ENCODE data around the gene RPRD2. TPM values are rescaled to one million over a fixed set of nuclear protein-coding genes. Genes with fewer than 3 reads are reported as not detected.
A peak's percentile ranks its signal among the peaks of the same experiment; 100 is the strongest.

RPRD2 gene
- total RNA-seq, 2 experiments from 2014 or later: 27.1 to 27.9 TPM

DNA sequence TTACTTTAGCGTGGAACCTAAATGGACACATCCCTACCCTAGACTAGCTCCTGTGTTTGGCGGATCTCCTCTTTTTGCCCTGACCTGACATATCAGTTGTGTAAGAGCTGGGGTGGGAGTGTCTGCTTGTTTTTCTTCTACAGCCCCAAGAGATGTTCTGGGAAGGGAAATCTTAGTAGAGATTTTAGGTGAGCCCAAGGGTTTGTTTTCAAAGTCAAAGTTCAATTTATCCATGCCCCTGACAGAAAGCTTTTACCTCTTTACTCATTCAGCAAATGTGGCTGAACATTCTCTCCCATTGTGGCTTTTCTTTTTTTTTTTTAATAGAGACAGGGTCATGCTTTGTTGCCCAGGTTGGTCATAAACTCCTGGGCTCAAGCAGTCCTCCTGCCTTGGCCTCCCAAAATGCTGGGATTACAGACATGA lies 116.0 kb downstream of the RPRD2 start:
- no peak for ATAC-seq (ENCODE audit: poor library complexity)
- ChIA-PET CTCF (no interaction called here), POLR2A (no interaction called here)
- intact Hi-C loops (cut with DNase I, micrococcal nuclease): no loop called here
- no peak overlapping the region for H3K27ac Mint-ChIP-seq
- H3K27ac ChIP-seq (ENCODE audit: low read depth in 1 of 2, low read length in 2 of 2): no peak overlapping the region
- H3K27me3 ChIP-seq (ENCODE audit: control insufficient read depth in 1 of 2, insufficient read depth in 2 of 2, low read length in 2 of 2): no peaks in the 10 kb centered on the region
- no peak for DNase-seq
- TF ChIP-seq, protein P1, sequence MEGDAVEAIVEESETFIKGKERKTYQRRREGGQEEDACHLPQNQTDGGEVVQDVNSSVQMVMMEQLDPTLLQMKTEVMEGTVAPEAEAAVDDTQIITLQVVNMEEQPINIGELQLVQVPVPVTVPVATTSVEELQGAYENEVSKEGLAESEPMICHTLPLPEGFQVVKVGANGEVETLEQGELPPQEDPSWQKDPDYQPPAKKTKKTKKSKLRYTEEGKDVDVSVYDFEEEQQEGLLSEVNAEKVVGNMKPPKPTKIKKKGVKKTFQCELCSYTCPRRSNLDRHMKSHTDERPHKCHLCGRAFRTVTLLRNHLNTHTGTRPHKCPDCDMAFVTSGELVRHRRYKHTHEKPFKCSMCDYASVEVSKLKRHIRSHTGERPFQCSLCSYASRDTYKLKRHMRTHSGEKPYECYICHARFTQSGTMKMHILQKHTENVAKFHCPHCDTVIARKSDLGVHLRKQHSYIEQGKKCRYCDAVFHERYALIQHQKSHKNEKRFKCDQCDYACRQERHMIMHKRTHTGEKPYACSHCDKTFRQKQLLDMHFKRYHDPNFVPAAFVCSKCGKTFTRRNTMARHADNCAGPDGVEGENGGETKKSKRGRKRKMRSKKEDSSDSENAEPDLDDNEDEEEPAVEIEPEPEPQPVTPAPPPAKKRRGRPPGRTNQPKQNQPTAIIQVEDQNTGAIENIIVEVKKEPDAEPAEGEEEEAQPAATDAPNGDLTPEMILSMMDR (IDR thresholded peaks at IDR 0.05): no peak
- no peaks in the 10 kb centered on the region for H3K4me1 ChIP-seq (ENCODE audit: insufficient read depth, low read length)
- H3K4me1 Mint-ChIP-seq (ENCODE audit: low read depth): peaks cover 16% of the 10 kb centered on the region
- no peak overlapping the region for H3K4me3 ChIP-seq (ENCODE audit: low read length)
- no peaks in the 10 kb centered on the region for H3K36me3 ChIP-seq (ENCODE audit: insufficient read depth, low read length)
- no peaks in the 10 kb centered on the region for H3K27me3 Mint-ChIP-seq
- no peak overlapping the region for H3K4me3 Mint-ChIP-seq
- H3K9me3 ChIP-seq (ENCODE audit: control insufficient read depth in 1 of 2, insufficient read depth in 1 of 2, low read length in 2 of 2): no peaks in the 10 kb centered on the region
- no peaks in the 10 kb centered on the region for H3K9me3 Mint-ChIP-seq
- H3K36me3 Mint-ChIP-seq (ENCODE audit: low read depth): peaks cover under 1% of the 10 kb centered on the region

DNA sequence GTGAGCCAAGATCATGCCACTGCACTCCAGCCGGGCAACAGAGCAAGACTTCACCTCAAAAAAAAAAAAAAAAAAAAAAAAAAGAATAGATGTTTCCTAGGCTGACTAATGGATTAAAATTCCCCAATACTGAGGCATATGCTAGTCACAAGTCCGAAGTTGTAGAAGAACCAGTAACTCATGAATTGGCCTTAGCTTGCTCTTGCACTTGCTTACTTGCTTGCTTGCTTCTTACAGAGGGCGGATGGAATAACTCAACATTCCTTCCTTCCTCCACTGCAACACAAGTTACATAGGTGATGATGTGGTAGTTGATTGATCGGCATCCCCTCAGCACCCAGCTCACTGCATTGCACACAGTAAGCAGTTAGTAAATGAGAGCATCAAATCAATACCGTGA lies 120.5 kb downstream of the RPRD2 start:
- Mint-ChIP-seq H3K4me1 (ENCODE audit: low read depth) (peaks cover 24% of the 10 kb centered on the region), H3K27me3 (no peaks in the 10 kb centered on the region), H3K4me3 (no peak overlapping the region), H3K9me3 (no peaks in the 10 kb centered on the region), H3K27ac (no peak overlapping the region), H3K36me3 (ENCODE audit: low read depth) (peaks cover 20% of the 10 kb centered on the region)
- ChIA-PET POLR2A (no interaction called here), CTCF (no interaction called here)
- intact Hi-C loops (cut with DNase I, micrococcal nuclease): no loop called here
- Histone ChIP-seq H3K27ac (ENCODE audit: low read depth in 1 of 2, low read length in 2 of 2) (no peak overlapping the region), H3K27me3 (ENCODE audit: control insufficient read depth in 1 of 2, insufficient read depth in 2 of 2, low read length in 2 of 2) (no peaks in the 10 kb centered on the region), H3K9me3 (ENCODE audit: control insufficient read depth in 1 of 2, insufficient read depth in 1 of 2, low read length in 2 of 2) (no peaks in the 10 kb centered on the region), H3K4me3 (ENCODE audit: low read length) (no peak overlapping the region), H3K4me1 (ENCODE audit: insufficient read depth, low read length) (peaks cover 16% of the 10 kb centered on the region), H3K36me3 (ENCODE audit: insufficient read depth, low read length) (peaks cover 7% of the 10 kb centered on the region)
- ATAC-seq (ENCODE audit: poor library complexity) (no peak), DNase-seq (no peak)
- TF ChIP-seq, protein P1 (IDR thresholded peaks at IDR 0.05): no peak

DNA sequence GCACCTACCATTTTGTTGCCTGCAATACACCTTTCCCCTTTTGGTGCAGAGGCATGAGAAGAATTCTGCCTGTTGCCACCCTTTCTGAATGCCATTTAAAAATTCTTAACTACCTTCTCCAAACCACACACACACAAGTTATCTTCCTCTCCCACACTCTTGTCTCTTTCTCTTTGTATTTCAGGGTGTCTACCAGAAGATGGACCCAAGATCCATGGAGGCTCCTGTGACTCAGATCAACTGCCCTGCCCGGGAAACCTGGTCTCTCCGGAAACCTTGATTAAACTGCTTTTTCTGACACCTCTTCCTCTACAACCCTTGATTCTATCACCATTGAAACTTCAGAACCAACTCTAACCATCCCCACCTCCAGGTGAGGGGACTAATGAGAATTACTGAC lies 120.9 kb downstream of the RPRD2 start:
- Histone ChIP-seq H3K36me3 (ENCODE audit: insufficient read depth, low read length) (peaks cover 9% of the 10 kb centered on the region), H3K4me1 (ENCODE audit: insufficient read depth, low read length) (peaks cover 16% of the 10 kb centered on the region), H3K27ac (ENCODE audit: low read depth in 1 of 2, low read length in 2 of 2) (no peak overlapping the region), H3K9me3 (ENCODE audit: control insufficient read depth in 1 of 2, insufficient read depth in 1 of 2, low read length in 2 of 2) (no peaks in the 10 kb centered on the region), H3K4me3 (ENCODE audit: low read length) (no peak overlapping the region), H3K27me3 (ENCODE audit: control insufficient read depth in 1 of 2, insufficient read depth in 2 of 2, low read length in 2 of 2) (no peaks in the 10 kb centered on the region)
- intact Hi-C loops (cut with DNase I, micrococcal nuclease): no loop called here
- peaks cover 21% of the 10 kb centered on the region for H3K4me1 Mint-ChIP-seq (ENCODE audit: low read depth)
- CTCF ChIA-PET: no interaction called here
- no peak overlapping the region for H3K27ac Mint-ChIP-seq
- POLR2A ChIA-PET: no interaction called here
- DNase-seq (no peak), ATAC-seq (ENCODE audit: poor library complexity) (no peak)
- H3K36me3 Mint-ChIP-seq (ENCODE audit: low read depth): peaks cover 21% of the 10 kb centered on the region
- H3K9me3 Mint-ChIP-seq: no peaks in the 10 kb centered on the region
- H3K4me3 Mint-ChIP-seq: peak overlapping the region; percentile 70
- H3K27me3 Mint-ChIP-seq: no peaks in the 10 kb centered on the region
- TF ChIP-seq, protein P1 (IDR thresholded peaks at IDR 0.05): no peak
